Measurements from ENCODE around the gene SRPX.

- TF ChIP-seq, protein P1, sequence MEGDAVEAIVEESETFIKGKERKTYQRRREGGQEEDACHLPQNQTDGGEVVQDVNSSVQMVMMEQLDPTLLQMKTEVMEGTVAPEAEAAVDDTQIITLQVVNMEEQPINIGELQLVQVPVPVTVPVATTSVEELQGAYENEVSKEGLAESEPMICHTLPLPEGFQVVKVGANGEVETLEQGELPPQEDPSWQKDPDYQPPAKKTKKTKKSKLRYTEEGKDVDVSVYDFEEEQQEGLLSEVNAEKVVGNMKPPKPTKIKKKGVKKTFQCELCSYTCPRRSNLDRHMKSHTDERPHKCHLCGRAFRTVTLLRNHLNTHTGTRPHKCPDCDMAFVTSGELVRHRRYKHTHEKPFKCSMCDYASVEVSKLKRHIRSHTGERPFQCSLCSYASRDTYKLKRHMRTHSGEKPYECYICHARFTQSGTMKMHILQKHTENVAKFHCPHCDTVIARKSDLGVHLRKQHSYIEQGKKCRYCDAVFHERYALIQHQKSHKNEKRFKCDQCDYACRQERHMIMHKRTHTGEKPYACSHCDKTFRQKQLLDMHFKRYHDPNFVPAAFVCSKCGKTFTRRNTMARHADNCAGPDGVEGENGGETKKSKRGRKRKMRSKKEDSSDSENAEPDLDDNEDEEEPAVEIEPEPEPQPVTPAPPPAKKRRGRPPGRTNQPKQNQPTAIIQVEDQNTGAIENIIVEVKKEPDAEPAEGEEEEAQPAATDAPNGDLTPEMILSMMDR (IDR thresholded peaks at IDR 0.05), result no peak
- TF ChIP-seq POLR2A (IDR thresholded peaks at IDR 0.05; ENCODE audit: low read depth) (no peak), POLR2AphosphoS5 (IDR thresholded peaks at IDR 0.05) (no peak)
Measured at GRCh38 chrX:38216642-38217041, 4.0 kb downstream of the SRPX start.

All from esophagus muscularis mucosa (tissue), 3 donors.